ENCODE measurements around the gene KIF6. TPM values are rescaled to one million over a fixed set of nuclear protein-coding genes. Genes with fewer than 3 reads are reported as not detected.

The KIF6 gene
- total RNA-seq, 1 experiment from 2014 or later = not detected

GRCh38 chr6:39754514-39755115 lies 29.4 kb upstream of the KIF6 start:
- H3K9me3 ChIP-seq (ENCODE audit: control insufficient read depth in 1 of 2, insufficient read depth in 1 of 2, low read depth in 1 of 2, low read length in 2 of 2) = no peaks in the 10 kb centered on the region
- ATAC-seq (no peak), DNase-seq (ENCODE audit: low read depth, low spot score) (no peak)
- no peak overlapping the region for H3K9ac ChIP-seq (ENCODE audit: low read length)
- no peaks in the 10 kb centered on the region for H4K20me1 ChIP-seq (ENCODE audit: insufficient read depth)
- RAD21 ChIA-PET (ENCODE audit: low non-redundant PET in 1 of 2, low total read pairs in 2 of 2, uncharacterized antibody in 2 of 2, unreplicated experiment in 2 of 2) = no interaction called here
- POLR2A ChIA-PET = no interaction called here
- no peaks in the 10 kb centered on the region for H3K36me3 ChIP-seq (ENCODE audit: control insufficient read depth in 1 of 2, insufficient read depth in 2 of 2, low read length in 2 of 2)
- H3K4me2 ChIP-seq (ENCODE audit: low read length) = no peak overlapping the region
- no peak overlapping the region for H3K27ac ChIP-seq (ENCODE audit: low read depth, low read length)
- BruUV-seq (replicated peaks) = no TSS peak
- intact Hi-C loops (cut with micrococcal nuclease) = no loop called here
- no peak for TF ChIP-seq JUND (IDR thresholded peaks at IDR 0.05)
- TF ChIP-seq SRF (IDR thresholded peaks at IDR 0.05; ENCODE audit: low read depth) = no peak
- TF ChIP-seq ZNF274 (IDR thresholded peaks at IDR 0.05; ENCODE audit: low read depth, low read length) = no peak
- TF ChIP-seq CEBPB (IDR thresholded peaks at IDR 0.05; ENCODE audit: low read depth) = no peak
- no peak for TF ChIP-seq ELF1 (IDR thresholded peaks at IDR 0.05; ENCODE audit: borderline replicate concordance, low read depth)
- no peak for TF ChIP-seq EGR1 (IDR thresholded peaks at IDR 0.05; ENCODE audit: low read depth)
- no peak for TF ChIP-seq POLR2AphosphoS5 (IDR thresholded peaks at IDR 0.05; ENCODE audit: low read depth, low read length)
- no peak for TF ChIP-seq RAD21 (IDR thresholded peaks at IDR 0.05; ENCODE audit: low read depth)
- TF ChIP-seq CBX3 (IDR thresholded peaks at IDR 0.05; ENCODE audit: low read depth) = no peak
- TF ChIP-seq SIN3A (IDR thresholded peaks at IDR 0.05; ENCODE audit: low read depth) = no peak
- TF ChIP-seq MAX (IDR thresholded peaks at IDR 0.05) = no peak
- TF ChIP-seq YY1 (IDR thresholded peaks at IDR 0.05; ENCODE audit: extremely low read depth, insufficient replicate concordance, low read depth, low read length) = no peak
- no peak for TF ChIP-seq ZBTB33 (IDR thresholded peaks at IDR 0.05; ENCODE audit: extremely low read depth, insufficient replicate concordance, low read length)
- no peak for TF ChIP-seq TCF7L2 (IDR thresholded peaks at IDR 0.05; ENCODE audit: borderline replicate concordance, extremely low read depth, insufficient read depth, insufficient read length)
- TF ChIP-seq FOSL1 (IDR thresholded peaks at IDR 0.05; ENCODE audit: low read depth) = no peak
- TF ChIP-seq EZH2 (IDR thresholded peaks at IDR 0.05) = no peak
- no peak overlapping the region for H2AFZ ChIP-seq (ENCODE audit: low read depth, low read length, poor library complexity, severe bottlenecking)
- H3K27me3 ChIP-seq (ENCODE audit: insufficient read depth, low read length) = peaks cover 42% of the 10 kb centered on the region
- no peaks in the 10 kb centered on the region for H3K79me2 ChIP-seq (ENCODE audit: insufficient read depth, low read length)
- CTCF ChIA-PET = no interaction called here
- no peaks in the 10 kb centered on the region for H3K9me2 ChIP-seq (ENCODE audit: insufficient read depth)
- no peak overlapping the region for H3K4me3 ChIP-seq (replicated peaks in 1 of 2; ENCODE audit: low read depth in 1 of 2, low read length in 2 of 2)
- no peaks in the 10 kb centered on the region for H3K4me1 ChIP-seq (ENCODE audit: control insufficient read depth in 1 of 2, insufficient read depth in 2 of 2, low read length in 2 of 2)
